Liver (tissue), 9 donors: Measurements from ENCODE around the gene JAK1. TPM values are rescaled to one million over a fixed set of nuclear protein-coding genes. Genes with fewer than 3 reads are reported as not detected.

ENCODE experiments used
- DNase-seq: peaks from one replicate; pipeline ENCODE4 v3.0.0-alpha.2; 2017; ENCODE audit warnings: low spot score
- H3K27ac ChIP-seq, 2 donors: one replicate each; pipeline ENCODE4 v1.7.0; 2013; ENCODE audit warnings: inconsistent platforms in 2 of 2, low read length in 2 of 2, control low read depth in 1 of 2, low read depth in 1 of 2, mild to moderate bottlenecking in 1 of 2
- H3K27me3 ChIP-seq, 4 donors: one replicate each; pipeline versions ENCODE4 v1.6.1 to v1.7.0; 2013; ENCODE audit warnings: low read length in 3 of 4, inconsistent platforms in 1 of 4, mild to moderate bottlenecking in 1 of 4, moderate library complexity in 1 of 4; ENCODE audit not compliant: control insufficient read depth in 4 of 4, insufficient read depth in 4 of 4
- H3K36me3 ChIP-seq, 4 donors: one replicate each; pipeline versions ENCODE4 v1.6.1 to v1.7.0; 2013; ENCODE audit warnings: low read length in 3 of 4, mild to moderate bottlenecking in 3 of 4, low read depth in 1 of 4, moderate library complexity in 1 of 4; ENCODE audit not compliant: control insufficient read depth in 4 of 4, insufficient read depth in 3 of 4
- H3K4me1 ChIP-seq, 4 donors: one replicate each; pipeline versions ENCODE4 v1.6.1 to v1.7.0; 2013; ENCODE audit warnings: low read length in 3 of 4, mild to moderate bottlenecking in 3 of 4, moderate library complexity in 1 of 4; ENCODE audit not compliant: control insufficient read depth in 4 of 4, insufficient read depth in 4 of 4
- H3K4me3 ChIP-seq, 3 donors: one replicate each; pipeline versions ENCODE4 v1.6.1 to v1.7.0; 2013; ENCODE audit warnings: low read length in 3 of 3, control low read depth in 1 of 3, low read depth in 1 of 3, mild to moderate bottlenecking in 1 of 3
- H3K9ac ChIP-seq, 2 donors: one replicate each; pipeline ENCODE4 v1.7.0; 2013; ENCODE audit warnings: low read length in 2 of 2, mild to moderate bottlenecking in 2 of 2, moderate library complexity in 2 of 2, control low read depth in 1 of 2, low read depth in 1 of 2
- H3K9me3 ChIP-seq, 4 donors: one replicate each; pipeline versions ENCODE4 v1.6.1 to v1.7.0; 2013; ENCODE audit warnings: low read length in 3 of 4; ENCODE audit not compliant: control insufficient read depth in 4 of 4
- CTCF ChIP-seq: fragments of 150-350 bp; IDR thresholded peaks from 2 replicates; pipeline ENCODE4 v1.5.1; 2017; ENCODE audit warnings: improper control_type of control experiment, low read depth, low read length; ENCODE audit not compliant: missing input control
- EGR1 ChIP-seq, 2 donors: IDR thresholded peaks; 2 replicates each; pipeline ENCODE4 v1.6.1; 2016 to 2018; ENCODE audit warnings: antibody characterized with exemption in 2 of 2, low read depth in 2 of 2
- FOXA1 ChIP-seq: IDR thresholded peaks from 2 replicates; pipeline ENCODE4 v1.6.1; 2016; ENCODE audit warnings: antibody characterized with exemption
- FOXA2 ChIP-seq: IDR thresholded peaks from 2 replicates; pipeline ENCODE4 v1.6.1; 2016; ENCODE audit warnings: antibody characterized with exemption
- GABPA ChIP-seq, 2 donors: IDR thresholded peaks in 1 of 2; conservative IDR thresholded peaks in 1 of 2; 2 replicates each; pipeline ENCODE4 v1.6.1; 2016; ENCODE audit warnings: antibody characterized with exemption in 2 of 2, mild to moderate bottlenecking in 1 of 2, moderate library complexity in 1 of 2
- HNF4A ChIP-seq, 2 donors: conservative IDR thresholded peaks; 2 replicates each; pipeline ENCODE4 v1.6.1; 2016; ENCODE audit warnings: antibody characterized with exemption in 2 of 2, mild to moderate bottlenecking in 2 of 2
- HNF4G ChIP-seq: IDR thresholded peaks from 2 replicates; pipeline ENCODE4 v1.6.1; 2016; ENCODE audit warnings: antibody characterized with exemption
- JUND ChIP-seq, 2 donors: IDR thresholded peaks; 2 replicates each; pipeline ENCODE4 v1.6.1; 2016; ENCODE audit warnings: antibody characterized with exemption in 2 of 2
- MAX ChIP-seq: IDR thresholded peaks from 2 replicates; pipeline ENCODE4 v1.6.1; 2016; ENCODE audit warnings: antibody characterized with exemption
- NR2F2 ChIP-seq: IDR thresholded peaks from 2 replicates; pipeline ENCODE4 v1.6.1; 2016; ENCODE audit warnings: antibody characterized with exemption
- RAD21 ChIP-seq, 2 donors: IDR thresholded peaks; 2 replicates each; pipeline ENCODE4 v1.6.1; 2016; ENCODE audit warnings: antibody characterized with exemption in 2 of 2, mild to moderate bottlenecking in 2 of 2
- RXRA ChIP-seq, 2 donors: IDR thresholded peaks; 2 replicates each; pipeline ENCODE4 v1.6.1; 2017 to 2018; ENCODE audit warnings: antibody characterized with exemption in 2 of 2, mild to moderate bottlenecking in 1 of 2
- SP1 ChIP-seq: IDR thresholded peaks from 2 replicates; pipeline ENCODE4 v1.6.1; 2018; ENCODE audit warnings: antibody characterized with exemption, mild to moderate bottlenecking
- TAF1 ChIP-seq: conservative IDR thresholded peaks from 2 replicates; pipeline ENCODE4 v1.6.1; 2016; ENCODE audit warnings: antibody characterized with exemption, mild to moderate bottlenecking
- YY1 ChIP-seq: IDR thresholded peaks from 2 replicates; pipeline ENCODE4 v1.6.1; 2016; ENCODE audit warnings: antibody characterized with exemption, mild to moderate bottlenecking
- WGBS: extraction: QIAGEN DNeasy Blood & Tissue Kit; methylation state at CpG from one replicate; pipeline ENCODE4 v1.1.7; 2013; 5-methylcytosine and 5-hydroxymethylcytosine counted together
- polyA plus RNA-seq, 2 donors: library from polyadenylated mRNA; stranded (reverse) in 1 of 2; unstranded in 1 of 2; fragments of 200-250 nt in 1 of 2; fragments of >200 nt in 1 of 2; fragmentation: Nextera tagmentation in 1 of 2; extraction: Ambion mirVana in 1 of 2; gene quantifications; one replicate each; pipeline versions ENCODE4 v1.2.1 to v1.2.3, GENCODE V29; 2013 to 2015
- total RNA-seq, 2 donors: library from RNA; depleted of rRNA; stranded (reverse); fragments of >200 nt; gene quantifications; one replicate each; pipeline ENCODE4 v1.2.3, GENCODE V29; 2014
- TF ChIP-seq, protein P1 (sequence below): IDR thresholded peaks from 2 replicates; pipeline ENCODE4 v1.6.1; 2016; ENCODE audit warnings: antibody characterized with exemption
- TF ChIP-seq, protein P2 (sequence below): IDR thresholded peaks from 2 replicates; pipeline ENCODE4 v1.6.1; 2016; ENCODE audit warnings: antibody characterized with exemption
- TF ChIP-seq, protein P3 (sequence below): IDR thresholded peaks from 2 replicates; pipeline ENCODE4 v1.6.1; 2016; ENCODE audit warnings: antibody characterized with exemption, mild to moderate bottlenecking
- donor health status: healthy.
- donor health status: healthy.
- donor health status: healthy.
- donor health status: healthy.
- donor health status: healthy.

JAK1 gene
- total and polyA plus RNA-seq, 4 donors, result 24.1 to 68.6 (median 34.5) TPM

DNA sequence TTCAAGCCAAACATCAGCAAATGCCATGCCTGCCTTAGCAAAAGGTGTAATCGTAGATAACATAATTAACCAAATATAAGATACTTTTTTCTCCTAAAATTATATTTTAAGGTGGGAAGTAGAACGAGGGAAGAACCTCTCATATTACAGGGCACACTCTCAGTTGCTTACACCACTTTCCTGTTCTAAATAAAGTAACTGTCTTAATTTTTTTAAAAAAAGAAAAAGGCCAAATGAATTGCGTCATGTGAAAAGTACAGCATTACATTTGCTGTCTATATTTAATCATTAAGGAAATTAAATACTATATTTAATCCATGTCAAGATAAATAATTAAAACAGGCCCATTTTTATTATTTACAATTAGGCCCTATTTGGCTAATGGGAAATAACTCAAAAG is 23.7 kb downstream of the JAK1 start:
- 47% methylated on average over 3 of the region's 3 CpGs for WGBS
- Histone ChIP-seq H3K4me1 (peaks cover 3 to 21% (median 6%) of the 10 kb centered on the region in 4 donors), H3K27me3 (no peaks in the 10 kb centered on the region), H3K9ac (no peak overlapping the region), H3K9me3 (no peaks in the 10 kb centered on the region), H3K4me3 (no peak overlapping the region), H3K27ac (no peak overlapping the region), H3K36me3 (no peaks in the 10 kb centered on the region)
- no peak for DNase-seq
- TF ChIP-seq FOXA2 (no peak), CTCF (no peak), HNF4A (conservative IDR thresholded peaks at IDR 0.05) (no peak), HNF4G (no peak), RXRA (IDR thresholded peaks at IDR 0.05) (no peak), JUND (IDR thresholded peaks at IDR 0.05) (no peak), EGR1 (IDR thresholded peaks at IDR 0.05; ENCODE audit: low read depth in 2 of 2) (no peak), FOXA1 (no peak), TAF1 (no peak), YY1 (no peak), RAD21 (IDR thresholded peaks at IDR 0.05) (no peak), NR2F2 (no peak)
- TF ChIP-seq, protein P1, sequence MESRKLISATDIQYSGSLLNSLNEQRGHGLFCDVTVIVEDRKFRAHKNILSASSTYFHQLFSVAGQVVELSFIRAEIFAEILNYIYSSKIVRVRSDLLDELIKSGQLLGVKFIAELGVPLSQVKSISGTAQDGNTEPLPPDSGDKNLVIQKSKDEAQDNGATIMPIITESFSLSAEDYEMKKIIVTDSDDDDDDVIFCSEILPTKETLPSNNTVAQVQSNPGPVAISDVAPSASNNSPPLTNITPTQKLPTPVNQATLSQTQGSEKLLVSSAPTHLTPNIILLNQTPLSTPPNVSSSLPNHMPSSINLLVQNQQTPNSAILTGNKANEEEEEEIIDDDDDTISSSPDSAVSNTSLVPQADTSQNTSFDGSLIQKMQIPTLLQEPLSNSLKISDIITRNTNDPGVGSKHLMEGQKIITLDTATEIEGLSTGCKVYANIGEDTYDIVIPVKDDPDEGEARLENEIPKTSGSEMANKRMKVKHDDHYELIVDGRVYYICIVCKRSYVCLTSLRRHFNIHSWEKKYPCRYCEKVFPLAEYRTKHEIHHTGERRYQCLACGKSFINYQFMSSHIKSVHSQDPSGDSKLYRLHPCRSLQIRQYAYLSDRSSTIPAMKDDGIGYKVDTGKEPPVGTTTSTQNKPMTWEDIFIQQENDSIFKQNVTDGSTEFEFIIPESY, result no peak
- TF ChIP-seq, protein P2, sequence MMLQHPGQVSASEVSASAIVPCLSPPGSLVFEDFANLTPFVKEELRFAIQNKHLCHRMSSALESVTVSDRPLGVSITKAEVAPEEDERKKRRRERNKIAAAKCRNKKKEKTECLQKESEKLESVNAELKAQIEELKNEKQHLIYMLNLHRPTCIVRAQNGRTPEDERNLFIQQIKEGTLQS, result no peak

DNA sequence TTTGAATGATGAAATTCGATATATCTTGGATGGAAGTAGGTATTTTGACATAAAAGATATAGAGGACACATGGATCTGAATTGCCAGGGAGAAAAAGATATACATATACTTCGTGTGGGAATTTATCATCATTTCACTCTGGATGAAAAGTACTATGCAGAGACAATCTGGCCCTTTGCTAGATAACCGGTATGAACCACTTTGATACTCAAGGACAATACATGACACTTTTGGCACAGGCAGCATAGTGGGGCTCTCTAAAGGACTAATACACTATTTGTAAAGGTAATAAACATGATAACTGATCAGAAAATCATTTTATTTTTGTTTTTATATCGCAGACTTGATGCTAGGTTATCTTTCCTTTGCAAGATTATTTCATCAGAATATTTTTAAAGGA is 24.2 kb downstream of the JAK1 start:
- no peaks in the 10 kb centered on the region for H3K27me3 ChIP-seq
- H3K4me3 ChIP-seq, result no peak overlapping the region
- no peak overlapping the region for H3K9ac ChIP-seq
- DNase-seq, result no peak
- no peak for TF ChIP-seq MAX
- no peak for TF ChIP-seq HNF4A (conservative IDR thresholded peaks at IDR 0.05)
- no peak for TF ChIP-seq JUND (IDR thresholded peaks at IDR 0.05)
- TF ChIP-seq SP1, result no peak
- TF ChIP-seq, protein P3, sequence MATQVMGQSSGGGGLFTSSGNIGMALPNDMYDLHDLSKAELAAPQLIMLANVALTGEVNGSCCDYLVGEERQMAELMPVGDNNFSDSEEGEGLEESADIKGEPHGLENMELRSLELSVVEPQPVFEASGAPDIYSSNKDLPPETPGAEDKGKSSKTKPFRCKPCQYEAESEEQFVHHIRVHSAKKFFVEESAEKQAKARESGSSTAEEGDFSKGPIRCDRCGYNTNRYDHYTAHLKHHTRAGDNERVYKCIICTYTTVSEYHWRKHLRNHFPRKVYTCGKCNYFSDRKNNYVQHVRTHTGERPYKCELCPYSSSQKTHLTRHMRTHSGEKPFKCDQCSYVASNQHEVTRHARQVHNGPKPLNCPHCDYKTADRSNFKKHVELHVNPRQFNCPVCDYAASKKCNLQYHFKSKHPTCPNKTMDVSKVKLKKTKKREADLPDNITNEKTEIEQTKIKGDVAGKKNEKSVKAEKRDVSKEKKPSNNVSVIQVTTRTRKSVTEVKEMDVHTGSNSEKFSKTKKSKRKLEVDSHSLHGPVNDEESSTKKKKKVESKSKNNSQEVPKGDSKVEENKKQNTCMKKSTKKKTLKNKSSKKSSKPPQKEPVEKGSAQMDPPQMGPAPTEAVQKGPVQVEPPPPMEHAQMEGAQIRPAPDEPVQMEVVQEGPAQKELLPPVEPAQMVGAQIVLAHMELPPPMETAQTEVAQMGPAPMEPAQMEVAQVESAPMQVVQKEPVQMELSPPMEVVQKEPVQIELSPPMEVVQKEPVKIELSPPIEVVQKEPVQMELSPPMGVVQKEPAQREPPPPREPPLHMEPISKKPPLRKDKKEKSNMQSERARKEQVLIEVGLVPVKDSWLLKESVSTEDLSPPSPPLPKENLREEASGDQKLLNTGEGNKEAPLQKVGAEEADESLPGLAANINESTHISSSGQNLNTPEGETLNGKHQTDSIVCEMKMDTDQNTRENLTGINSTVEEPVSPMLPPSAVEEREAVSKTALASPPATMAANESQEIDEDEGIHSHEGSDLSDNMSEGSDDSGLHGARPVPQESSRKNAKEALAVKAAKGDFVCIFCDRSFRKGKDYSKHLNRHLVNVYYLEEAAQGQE, result no peak
- TF ChIP-seq RXRA (IDR thresholded peaks at IDR 0.05), result no peak
- no peak for TF ChIP-seq FOXA1
- no peak for TF ChIP-seq HNF4G
- TF ChIP-seq YY1, result no peak
- TF ChIP-seq EGR1 (IDR thresholded peaks at IDR 0.05; ENCODE audit: low read depth in 2 of 2), result no peak
- no peak for TF ChIP-seq TAF1
- TF ChIP-seq CTCF, result no peak
- TF ChIP-seq RAD21 (IDR thresholded peaks at IDR 0.05), result no peak
- no peak for TF ChIP-seq NR2F2
- no peak for TF ChIP-seq FOXA2
- TF ChIP-seq, protein P1, result no peak
- TF ChIP-seq, protein P2, result no peak
- no peak for TF ChIP-seq GABPA (IDR thresholded peaks at IDR 0.05 in 1 of 2, conservative IDR thresholded peaks at IDR 0.05 in 1 of 2)
- H3K36me3 ChIP-seq, result no peaks in the 10 kb centered on the region
- H3K9me3 ChIP-seq, result no peaks in the 10 kb centered on the region
- WGBS, result 89% methylated on average over 4 of the region's 4 CpGs
- H3K4me1 ChIP-seq, result peaks cover 5 to 26% (median 6%) of the 10 kb centered on the region in 4 donors
- H3K27ac ChIP-seq, result no peak overlapping the region
